ENCODE measurements around the gene PKIB. TPM values are rescaled to one million over a fixed set of nuclear protein-coding genes. Genes with fewer than 3 reads are reported as not detected.

The PKIB gene
- total and polyA plus RNA-seq, 10 of the 15 experiments (the other 5 are each of a cell fraction or from before 2014, with no cell fraction given): 0.20 to 1.8 (median 0.87) TPM

DNA sequence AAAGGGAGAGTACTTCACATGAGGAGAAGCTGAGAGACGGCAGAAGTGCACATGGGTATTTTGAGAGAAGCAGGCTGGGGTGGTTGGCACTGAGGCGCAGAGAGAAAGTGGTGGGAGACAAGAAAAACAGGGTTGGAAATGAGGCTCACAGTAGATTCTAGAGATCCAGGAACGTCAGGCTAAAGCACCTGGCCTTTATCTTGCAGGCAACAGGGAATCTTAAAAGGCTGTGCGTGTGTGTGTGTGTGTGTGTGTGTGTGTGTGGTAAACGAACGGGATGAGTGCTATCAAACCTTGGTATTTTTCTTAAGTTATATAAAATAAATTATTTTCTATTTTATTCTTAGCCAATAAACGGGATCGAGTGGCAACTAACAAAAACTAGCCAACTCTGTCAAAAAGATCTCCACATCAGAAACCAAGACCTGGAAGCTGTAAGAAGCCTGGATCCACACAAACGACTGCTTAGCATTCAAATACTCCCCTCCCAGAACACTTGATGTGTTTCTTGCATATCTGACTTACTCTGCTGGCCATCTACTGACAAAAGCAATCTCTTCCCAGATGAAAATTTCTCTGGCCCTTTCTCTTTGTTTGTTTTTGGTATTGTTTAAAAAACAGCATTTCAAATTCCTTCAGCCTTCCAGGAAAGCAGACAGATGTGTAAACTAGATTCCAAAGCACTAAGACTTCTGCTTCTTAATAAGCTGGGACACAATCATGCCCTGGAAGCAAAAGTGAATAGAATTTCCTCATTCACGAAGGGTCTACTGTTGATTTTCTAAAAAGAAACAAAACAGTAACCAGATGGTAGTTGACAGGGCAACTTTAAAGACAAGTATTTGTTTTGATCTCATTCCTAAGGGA, 124.6 kb downstream of the PKIB start (continued):
- TF ChIP-seq KAT2A (conservative IDR thresholded peaks at IDR 0.05; ENCODE audit: control insufficient read depth, low read depth, low read length) (no peak), HDAC2 (IDR thresholded peaks at IDR 0.05) (no peak)

GRCh38 chr6:122735582-122735981, 125.4 kb downstream of the PKIB start:
- Histone ChIP-seq H3K36me3 (ENCODE audit: control insufficient read depth in 2 of 2, insufficient read depth in 2 of 2, low read length in 1 of 2) (no peaks in the 10 kb centered on the region), H3K4me3 (no peak overlapping the region), H3K79me2 (ENCODE audit: control insufficient read depth, insufficient read depth, low read length) (no peaks in the 10 kb centered on the region), H4K20me1 (ENCODE audit: control insufficient read depth, insufficient read depth) (no peaks in the 10 kb centered on the region), H3K9me3 (replicated peaks; ENCODE audit: control insufficient read depth, insufficient read depth, low read length) (no peaks in the 10 kb centered on the region), H2AFZ (ENCODE audit: control insufficient read depth, low read depth, low read length) (no peak overlapping the region), H3K9ac (ENCODE audit: control insufficient read depth, insufficient read depth, low read length) (no peak overlapping the region), H3K27me3 (replicated peaks in 1 of 2; ENCODE audit: control insufficient read depth in 2 of 2, insufficient read depth in 2 of 2, low read length in 1 of 2) (no peaks in the 10 kb centered on the region), H3K27ac (ENCODE audit: control insufficient read depth, insufficient read depth) (no peak overlapping the region), H3K4me1 (ENCODE audit: control insufficient read depth, insufficient read depth, low read length) (no peaks in the 10 kb centered on the region), H3K4me2 (ENCODE audit: control insufficient read depth, insufficient read depth) (no peak overlapping the region)
- DNase-seq (ENCODE audit: low read depth, low spot score) (no peak), ATAC-seq (peak; percentile 59), FAIRE-seq (peak; percentile 44)
- ChIA-PET RAD21 (ENCODE audit: unreplicated experiment) (interaction anchor here (0.9 to 1.1 kb wide), 2 partner anchors 103 to 134 kb away, joined by 3 to 4 read pairs; no protein-coding TSS in a partner anchor), SMC1A (ENCODE audit: uncharacterized antibody, unreplicated experiment) (interaction anchor here (0.5 to 9.8 kb wide), 7 partner anchors 16 to 103 kb away, joined by 3 to 237 read pairs (median 4); no protein-coding TSS in a partner anchor), POLR2A (no interaction called here), CTCF (interaction anchor here (0.9 to 23.5 kb wide), 3 partner anchors 7 to 103 kb away, joined by 3 to 640 read pairs (median 133); no protein-coding TSS in a partner anchor)
- 17% methylated on average over 4 of the region's 4 CpGs for WGBS (ENCODE audit: insufficient coverage, insufficient replicate concordance, low lambda C conversion rate, missing lambda C conversion rate)
- TF ChIP-seq PAX8 (IDR thresholded peaks at IDR 0.05) (no peak), RBBP5 (conservative IDR thresholded peaks at IDR 0.05) (no peak), TAF1 (IDR thresholded peaks at IDR 0.05; ENCODE audit: borderline replicate concordance, low read depth, low read length) (no peak), HDAC2 (IDR thresholded peaks at IDR 0.05) (no peak), JUND (IDR thresholded peaks at IDR 0.05; ENCODE audit: low read depth, low read length) (no peak), CHD2 (IDR thresholded peaks at IDR 0.05; ENCODE audit: borderline replicate concordance, low read depth, low read length) (no peak), NFYB (IDR thresholded peaks at IDR 0.05; ENCODE audit: insufficient read depth, low read depth, low read length) (no peak), MTA2 (IDR thresholded peaks at IDR 0.05; ENCODE audit: low read depth) (no peak; the same call in 1 of the 2 replicates), SMAD5 (IDR thresholded peaks at IDR 0.05; ENCODE audit: low read depth) (no peak), SUZ12 (IDR thresholded peaks at IDR 0.05; ENCODE audit: unreplicated experiment) (no peak), YY1 (IDR thresholded peaks at IDR 0.05; ENCODE audit: low read depth, low read length) (no peak), ZNF384 (IDR thresholded peaks at IDR 0.05; ENCODE audit: borderline replicate concordance, low read depth, low read length) (no peak), TCF7 (IDR thresholded peaks at IDR 0.05; ENCODE audit: borderline replicate concordance) (no peak), RB1 (IDR thresholded peaks at IDR 0.05; ENCODE audit: borderline replicate concordance) (no peak), RCOR1 (conservative IDR thresholded peaks at IDR 0.05; ENCODE audit: low read depth, low read length) (no peak)
- TF ChIP-seq, protein P1, sequence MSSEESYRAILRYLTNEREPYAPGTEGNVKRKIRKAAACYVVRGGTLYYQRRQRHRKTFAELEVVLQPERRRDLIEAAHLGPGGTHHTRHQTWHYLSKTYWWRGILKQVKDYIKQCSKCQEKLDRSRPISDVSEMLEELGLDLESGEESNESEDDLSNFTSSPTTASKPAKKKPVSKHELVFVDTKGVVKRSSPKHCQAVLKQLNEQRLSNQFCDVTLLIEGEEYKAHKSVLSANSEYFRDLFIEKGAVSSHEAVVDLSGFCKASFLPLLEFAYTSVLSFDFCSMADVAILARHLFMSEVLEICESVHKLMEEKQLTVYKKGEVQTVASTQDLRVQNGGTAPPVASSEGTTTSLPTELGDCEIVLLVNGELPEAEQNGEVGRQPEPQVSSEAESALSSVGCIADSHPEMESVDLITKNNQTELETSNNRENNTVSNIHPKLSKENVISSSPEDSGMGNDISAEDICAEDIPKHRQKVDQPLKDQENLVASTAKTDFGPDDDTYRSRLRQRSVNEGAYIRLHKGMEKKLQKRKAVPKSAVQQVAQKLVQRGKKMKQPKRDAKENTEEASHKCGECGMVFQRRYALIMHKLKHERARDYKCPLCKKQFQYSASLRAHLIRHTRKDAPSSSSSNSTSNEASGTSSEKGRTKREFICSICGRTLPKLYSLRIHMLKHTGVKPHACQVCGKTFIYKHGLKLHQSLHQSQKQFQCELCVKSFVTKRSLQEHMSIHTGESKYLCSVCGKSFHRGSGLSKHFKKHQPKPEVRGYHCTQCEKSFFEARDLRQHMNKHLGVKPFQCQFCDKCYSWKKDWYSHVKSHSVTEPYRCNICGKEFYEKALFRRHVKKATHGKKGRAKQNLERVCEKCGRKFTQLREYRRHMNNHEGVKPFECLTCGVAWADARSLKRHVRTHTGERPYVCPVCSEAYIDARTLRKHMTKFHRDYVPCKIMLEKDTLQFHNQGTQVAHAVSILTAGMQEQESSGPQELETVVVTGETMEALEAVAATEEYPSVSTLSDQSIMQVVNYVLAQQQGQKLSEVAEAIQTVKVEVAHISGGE (CRISPR knock-in tag; IDR thresholded peaks at IDR 0.05): no peak
- TF ChIP-seq, protein P2, sequence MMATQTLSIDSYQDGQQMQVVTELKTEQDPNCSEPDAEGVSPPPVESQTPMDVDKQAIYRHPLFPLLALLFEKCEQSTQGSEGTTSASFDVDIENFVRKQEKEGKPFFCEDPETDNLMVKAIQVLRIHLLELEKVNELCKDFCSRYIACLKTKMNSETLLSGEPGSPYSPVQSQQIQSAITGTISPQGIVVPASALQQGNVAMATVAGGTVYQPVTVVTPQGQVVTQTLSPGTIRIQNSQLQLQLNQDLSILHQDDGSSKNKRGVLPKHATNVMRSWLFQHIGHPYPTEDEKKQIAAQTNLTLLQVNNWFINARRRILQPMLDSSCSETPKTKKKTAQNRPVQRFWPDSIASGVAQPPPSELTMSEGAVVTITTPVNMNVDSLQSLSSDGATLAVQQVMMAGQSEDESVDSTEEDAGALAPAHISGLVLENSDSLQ (IDR thresholded peaks at IDR 0.05): no peak
- intact Hi-C loops (cut with micrococcal nuclease; ENCODE audit: unreplicated experiment): no loop called here
- BruUV-seq (replicated peaks): no TSS peak
- in situ Hi-C loops (cut with MboI): no loop called here

Data from GM12878 (cell line).